BJ (cell line): ENCODE measurements around the gene DCP2. TPM values are rescaled to one million over a fixed set of nuclear protein-coding genes. Genes with fewer than 3 reads are reported as not detected.

Experiments used
- CTCF ChIA-PET: fragments of 350-600 bp; formaldehyde crosslinking; extraction: SDS; loops from one replicate; lab custom pipeline; 2021; ENCODE audit warnings: antibody characterized with exemption, inconsistent platforms; lab: Yijun Ruan, JAX
- POLR2A ChIA-PET: fragments of 300-600 bp; sonication (Branson Sonifier 250); formaldehyde crosslinking; extraction: SDS; loops from one replicate; lab custom pipeline; 2021; ENCODE audit warnings: antibody characterized with exemption; lab: Charles Lee
- DNase-seq: peaks from one replicate; pipeline ENCODE4 v3.0.0-alpha.2; 2011; ENCODE audit warnings: low read depth
- H3K27me3 ChIP-seq: 2 replicates; pipeline ENCODE4 v1.6.0; 2011; ENCODE audit warnings: low read length; ENCODE audit not compliant: control insufficient read depth, insufficient read depth
- H3K36me3 ChIP-seq: 2 replicates; pipeline ENCODE4 v1.5.1; 2011; ENCODE audit warnings: low read length; ENCODE audit not compliant: control insufficient read depth, insufficient read depth
- H3K4me3 ChIP-seq: 2 replicates; pipeline ENCODE4 v1.5.1; 2011; ENCODE audit warnings: low read depth, mild to moderate bottlenecking, control low read depth, low read length
- polyA plus RNA-seq: library from polyadenylated mRNA; depleted of rRNA; stranded (reverse); fragments of >200 nt; gene quantifications from 2 replicates; pipeline ENCODE4 v1.2.3, GENCODE V29; 2011; rRNA removed
- TF ChIP-seq, protein P1 (sequence below): IDR thresholded peaks from 2 replicates; pipeline ENCODE4 v1.5.1; 2011; ENCODE audit warnings: low read depth, mild to moderate bottlenecking, control low read depth, inconsistent platforms, low read length, moderate library complexity; ENCODE audit not compliant: insufficient read depth

Gene DCP2
- polyA plus RNA-seq, 1 experiment: 6.4 TPM

DNA sequence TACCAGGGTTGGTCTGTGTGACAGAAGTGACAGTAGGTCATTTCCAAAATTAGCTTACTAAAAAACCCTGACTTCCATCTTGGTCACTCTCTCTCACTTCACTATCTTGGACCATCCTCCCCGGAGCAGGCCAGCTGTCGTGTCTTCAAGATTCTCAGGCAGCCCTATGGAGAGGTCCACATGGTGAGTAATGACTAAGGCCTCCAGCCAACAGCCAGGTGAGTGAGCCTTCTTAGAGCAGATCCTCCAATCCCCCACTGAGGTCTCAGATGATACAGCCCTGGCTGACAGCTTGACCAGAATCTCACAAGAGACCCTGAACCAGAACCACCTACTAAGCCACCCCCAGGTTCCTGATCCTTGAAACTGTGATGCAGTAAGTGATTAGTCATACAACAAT is 92.0 kb downstream of the DCP2 start:
- ChIA-PET CTCF (interaction anchor here (0.5 to 1.0 kb wide), 3 partner anchors 57 to 107 kb away, joined by 3 to 4 read pairs (median 3); no protein-coding TSS in a partner anchor), POLR2A (no interaction called here)
- no peaks in the 10 kb centered on the region; the same call in 1 of the 2 replicates for H3K27me3 ChIP-seq
- peaks cover 6% of the 10 kb centered on the region for H3K36me3 ChIP-seq
- no peak overlapping the region for H3K4me3 ChIP-seq
- no peak for DNase-seq
- TF ChIP-seq, protein P1, sequence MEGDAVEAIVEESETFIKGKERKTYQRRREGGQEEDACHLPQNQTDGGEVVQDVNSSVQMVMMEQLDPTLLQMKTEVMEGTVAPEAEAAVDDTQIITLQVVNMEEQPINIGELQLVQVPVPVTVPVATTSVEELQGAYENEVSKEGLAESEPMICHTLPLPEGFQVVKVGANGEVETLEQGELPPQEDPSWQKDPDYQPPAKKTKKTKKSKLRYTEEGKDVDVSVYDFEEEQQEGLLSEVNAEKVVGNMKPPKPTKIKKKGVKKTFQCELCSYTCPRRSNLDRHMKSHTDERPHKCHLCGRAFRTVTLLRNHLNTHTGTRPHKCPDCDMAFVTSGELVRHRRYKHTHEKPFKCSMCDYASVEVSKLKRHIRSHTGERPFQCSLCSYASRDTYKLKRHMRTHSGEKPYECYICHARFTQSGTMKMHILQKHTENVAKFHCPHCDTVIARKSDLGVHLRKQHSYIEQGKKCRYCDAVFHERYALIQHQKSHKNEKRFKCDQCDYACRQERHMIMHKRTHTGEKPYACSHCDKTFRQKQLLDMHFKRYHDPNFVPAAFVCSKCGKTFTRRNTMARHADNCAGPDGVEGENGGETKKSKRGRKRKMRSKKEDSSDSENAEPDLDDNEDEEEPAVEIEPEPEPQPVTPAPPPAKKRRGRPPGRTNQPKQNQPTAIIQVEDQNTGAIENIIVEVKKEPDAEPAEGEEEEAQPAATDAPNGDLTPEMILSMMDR: no peak

Other genes with a start within 250 kb of the DCP2 start
- 14.7 and 19.1 TPM in 2 replicates for gene APC, start 238.9 kb upstream of the DCP2 start, polyA plus RNA-seq
- gene SRP19, start 115.5 kb upstream of the DCP2 start, polyA plus RNA-seq: 32.4 and 72.2 TPM in 2 replicates
- gene REEP5, start 54.6 kb upstream of the DCP2 start, polyA plus RNA-seq: 278 and 334 TPM in 2 replicates